Measurements from ENCODE around the gene KDELR3.

DNA sequence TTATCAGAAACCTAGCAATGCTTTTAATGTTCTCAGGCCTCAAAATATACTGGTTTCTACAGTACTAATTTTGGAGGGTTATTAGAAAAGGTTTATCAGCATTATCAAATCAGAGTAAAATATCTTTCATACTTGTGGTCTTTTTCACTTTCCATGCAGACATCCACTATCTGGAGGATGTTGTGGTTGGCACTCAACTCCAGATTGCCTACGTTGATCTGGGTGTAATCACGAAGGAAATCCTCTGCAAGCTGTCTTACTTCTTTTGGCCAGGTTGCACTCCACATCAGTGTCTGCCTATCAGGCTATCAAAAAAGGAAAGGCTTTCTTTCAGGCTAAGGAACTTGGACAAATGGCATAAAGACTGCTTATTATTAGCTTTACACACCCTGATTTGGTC is 26.6 kb downstream of the KDELR3 start:
- no peak for TF ChIP-seq ZNF133 (tag by site-specific recombination; IDR thresholded peaks at IDR 0.05)
- no peak for TF ChIP-seq ZNF24 (tag by site-specific recombination; IDR thresholded peaks at IDR 0.05)
- TF ChIP-seq, protein P1, sequence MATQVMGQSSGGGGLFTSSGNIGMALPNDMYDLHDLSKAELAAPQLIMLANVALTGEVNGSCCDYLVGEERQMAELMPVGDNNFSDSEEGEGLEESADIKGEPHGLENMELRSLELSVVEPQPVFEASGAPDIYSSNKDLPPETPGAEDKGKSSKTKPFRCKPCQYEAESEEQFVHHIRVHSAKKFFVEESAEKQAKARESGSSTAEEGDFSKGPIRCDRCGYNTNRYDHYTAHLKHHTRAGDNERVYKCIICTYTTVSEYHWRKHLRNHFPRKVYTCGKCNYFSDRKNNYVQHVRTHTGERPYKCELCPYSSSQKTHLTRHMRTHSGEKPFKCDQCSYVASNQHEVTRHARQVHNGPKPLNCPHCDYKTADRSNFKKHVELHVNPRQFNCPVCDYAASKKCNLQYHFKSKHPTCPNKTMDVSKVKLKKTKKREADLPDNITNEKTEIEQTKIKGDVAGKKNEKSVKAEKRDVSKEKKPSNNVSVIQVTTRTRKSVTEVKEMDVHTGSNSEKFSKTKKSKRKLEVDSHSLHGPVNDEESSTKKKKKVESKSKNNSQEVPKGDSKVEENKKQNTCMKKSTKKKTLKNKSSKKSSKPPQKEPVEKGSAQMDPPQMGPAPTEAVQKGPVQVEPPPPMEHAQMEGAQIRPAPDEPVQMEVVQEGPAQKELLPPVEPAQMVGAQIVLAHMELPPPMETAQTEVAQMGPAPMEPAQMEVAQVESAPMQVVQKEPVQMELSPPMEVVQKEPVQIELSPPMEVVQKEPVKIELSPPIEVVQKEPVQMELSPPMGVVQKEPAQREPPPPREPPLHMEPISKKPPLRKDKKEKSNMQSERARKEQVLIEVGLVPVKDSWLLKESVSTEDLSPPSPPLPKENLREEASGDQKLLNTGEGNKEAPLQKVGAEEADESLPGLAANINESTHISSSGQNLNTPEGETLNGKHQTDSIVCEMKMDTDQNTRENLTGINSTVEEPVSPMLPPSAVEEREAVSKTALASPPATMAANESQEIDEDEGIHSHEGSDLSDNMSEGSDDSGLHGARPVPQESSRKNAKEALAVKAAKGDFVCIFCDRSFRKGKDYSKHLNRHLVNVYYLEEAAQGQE (tag by site-specific recombination; IDR thresholded peaks at IDR 0.05): no peak
- TF ChIP-seq, protein P2, sequence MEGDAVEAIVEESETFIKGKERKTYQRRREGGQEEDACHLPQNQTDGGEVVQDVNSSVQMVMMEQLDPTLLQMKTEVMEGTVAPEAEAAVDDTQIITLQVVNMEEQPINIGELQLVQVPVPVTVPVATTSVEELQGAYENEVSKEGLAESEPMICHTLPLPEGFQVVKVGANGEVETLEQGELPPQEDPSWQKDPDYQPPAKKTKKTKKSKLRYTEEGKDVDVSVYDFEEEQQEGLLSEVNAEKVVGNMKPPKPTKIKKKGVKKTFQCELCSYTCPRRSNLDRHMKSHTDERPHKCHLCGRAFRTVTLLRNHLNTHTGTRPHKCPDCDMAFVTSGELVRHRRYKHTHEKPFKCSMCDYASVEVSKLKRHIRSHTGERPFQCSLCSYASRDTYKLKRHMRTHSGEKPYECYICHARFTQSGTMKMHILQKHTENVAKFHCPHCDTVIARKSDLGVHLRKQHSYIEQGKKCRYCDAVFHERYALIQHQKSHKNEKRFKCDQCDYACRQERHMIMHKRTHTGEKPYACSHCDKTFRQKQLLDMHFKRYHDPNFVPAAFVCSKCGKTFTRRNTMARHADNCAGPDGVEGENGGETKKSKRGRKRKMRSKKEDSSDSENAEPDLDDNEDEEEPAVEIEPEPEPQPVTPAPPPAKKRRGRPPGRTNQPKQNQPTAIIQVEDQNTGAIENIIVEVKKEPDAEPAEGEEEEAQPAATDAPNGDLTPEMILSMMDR (tag by site-specific recombination; IDR thresholded peaks at IDR 0.05): no peak
- no peak for TF ChIP-seq ZNF530 (tag by site-specific recombination; IDR thresholded peaks at IDR 0.05; ENCODE audit: low read depth)
- no peak for TF ChIP-seq REPIN1 (tag by site-specific recombination; IDR thresholded peaks at IDR 0.05; ENCODE audit: low read depth)
- no peak for TF ChIP-seq ZNF785 (tag by site-specific recombination; IDR thresholded peaks at IDR 0.05)
- TF ChIP-seq, protein P3, sequence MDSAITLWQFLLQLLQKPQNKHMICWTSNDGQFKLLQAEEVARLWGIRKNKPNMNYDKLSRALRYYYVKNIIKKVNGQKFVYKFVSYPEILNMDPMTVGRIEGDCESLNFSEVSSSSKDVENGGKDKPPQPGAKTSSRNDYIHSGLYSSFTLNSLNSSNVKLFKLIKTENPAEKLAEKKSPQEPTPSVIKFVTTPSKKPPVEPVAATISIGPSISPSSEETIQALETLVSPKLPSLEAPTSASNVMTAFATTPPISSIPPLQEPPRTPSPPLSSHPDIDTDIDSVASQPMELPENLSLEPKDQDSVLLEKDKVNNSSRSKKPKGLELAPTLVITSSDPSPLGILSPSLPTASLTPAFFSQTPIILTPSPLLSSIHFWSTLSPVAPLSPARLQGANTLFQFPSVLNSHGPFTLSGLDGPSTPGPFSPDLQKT (IDR thresholded peaks at IDR 0.05; ENCODE audit: borderline replicate concordance, low read depth, low read length): no peak
- no peak for TF ChIP-seq EGR2 (tag by site-specific recombination; IDR thresholded peaks at IDR 0.05; ENCODE audit: low read depth)
- TF ChIP-seq ZNF423 (tag by site-specific recombination; IDR thresholded peaks at IDR 0.05): no peak
- no peak for TF ChIP-seq ZNF157 (tag by site-specific recombination; IDR thresholded peaks at IDR 0.05)
- no peak for TF ChIP-seq ZNF792 (tag by site-specific recombination; IDR thresholded peaks at IDR 0.05)
- TF ChIP-seq ZNF701 (tag by site-specific recombination; IDR thresholded peaks at IDR 0.05): no peak
- no peak for TF ChIP-seq ZNF658 (tag by site-specific recombination; IDR thresholded peaks at IDR 0.05)

All from HEK293 (cell line).